Measurements from ENCODE around the gene URB2. TPM values are rescaled to one million over a fixed set of nuclear protein-coding genes. Genes with fewer than 3 reads are reported as not detected.

The URB2 gene
- total and polyA plus RNA-seq, 10 of the 15 experiments (the other 5 are each of a cell fraction or from before 2014, with no cell fraction given) = 2.7 to 24.0 (median 16.9) TPM

DNA sequence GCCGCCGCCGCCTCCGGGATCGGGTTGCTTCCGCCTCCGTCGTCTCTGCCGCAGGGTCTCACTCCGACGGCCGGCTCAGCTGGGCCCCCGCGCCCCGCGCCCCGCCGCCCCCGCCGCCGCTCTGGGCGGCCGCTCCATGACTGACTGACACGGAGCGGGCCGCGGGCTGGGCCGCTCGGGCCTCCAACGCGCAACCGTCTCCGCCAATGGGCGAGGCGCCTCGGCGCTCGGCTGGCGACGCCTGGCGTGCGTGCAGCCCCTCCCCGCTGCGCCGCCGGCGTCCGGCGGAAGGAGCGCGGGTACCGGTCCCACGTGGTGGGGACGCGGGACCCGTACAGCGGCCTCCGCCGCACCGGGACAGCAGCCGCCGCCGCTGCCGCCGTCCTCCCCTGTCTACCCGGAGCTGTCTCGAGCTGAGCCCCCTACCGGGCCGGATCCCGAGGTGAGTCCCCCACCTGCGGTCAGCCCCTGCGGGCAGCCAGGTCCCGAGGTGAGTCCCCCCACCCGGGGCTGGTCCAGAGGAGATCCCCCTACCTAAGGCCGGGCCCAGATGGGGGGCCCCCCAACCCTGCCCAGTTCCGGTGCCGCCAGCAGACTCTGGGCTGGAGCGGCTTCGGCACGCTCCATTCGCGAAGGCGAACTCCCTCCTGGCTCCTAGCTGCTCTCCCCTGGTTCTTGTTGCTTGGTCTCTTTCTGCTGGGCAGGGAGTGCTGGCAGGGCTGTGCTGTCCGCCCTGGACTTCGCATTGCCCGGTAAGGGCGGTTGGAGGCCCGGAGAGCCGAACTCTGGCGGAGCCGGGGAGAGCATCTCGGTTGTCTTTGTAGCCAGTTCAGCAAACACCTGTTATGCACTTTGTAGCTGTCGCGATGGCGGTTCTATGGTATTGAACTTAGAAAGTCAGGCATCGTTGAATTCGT lies at the start of gene URB2, which contains the start of gene TAF5L (continued):
- TF ChIP-seq SIN3A (IDR thresholded peaks at IDR 0.05; ENCODE audit: low read depth, low read length) = peak; percentile 96
- TF ChIP-seq ZNF687 (IDR thresholded peaks at IDR 0.05) = peak; percentile 46; the same call in 1 of the 2 replicates
- peak; percentile 67 for TF ChIP-seq DPF2 (IDR thresholded peaks at IDR 0.05)
- 0 out of 2 replicates have a peak, but pooled peaks have one; percentile 19 for TF ChIP-seq BACH1 (IDR thresholded peaks at IDR 0.05; ENCODE audit: borderline replicate concordance)
- TF ChIP-seq E2F4 (IDR thresholded peaks at IDR 0.05; ENCODE audit: low read depth, low read length) = peak; percentile 31; the same call in 1 of the 2 replicates
- peak; percentile 42 for TF ChIP-seq SIX5 (IDR thresholded peaks at IDR 0.05; ENCODE audit: low read depth, low read length, severe bottlenecking)
- TF ChIP-seq USF2 (IDR thresholded peaks at IDR 0.05; ENCODE audit: borderline replicate concordance, low read depth, low read length) = peak; percentile 51
- no peak for TF ChIP-seq NFYA (IDR thresholded peaks at IDR 0.05; ENCODE audit: borderline replicate concordance, low read depth, low read length)
- TF ChIP-seq, protein P1, sequence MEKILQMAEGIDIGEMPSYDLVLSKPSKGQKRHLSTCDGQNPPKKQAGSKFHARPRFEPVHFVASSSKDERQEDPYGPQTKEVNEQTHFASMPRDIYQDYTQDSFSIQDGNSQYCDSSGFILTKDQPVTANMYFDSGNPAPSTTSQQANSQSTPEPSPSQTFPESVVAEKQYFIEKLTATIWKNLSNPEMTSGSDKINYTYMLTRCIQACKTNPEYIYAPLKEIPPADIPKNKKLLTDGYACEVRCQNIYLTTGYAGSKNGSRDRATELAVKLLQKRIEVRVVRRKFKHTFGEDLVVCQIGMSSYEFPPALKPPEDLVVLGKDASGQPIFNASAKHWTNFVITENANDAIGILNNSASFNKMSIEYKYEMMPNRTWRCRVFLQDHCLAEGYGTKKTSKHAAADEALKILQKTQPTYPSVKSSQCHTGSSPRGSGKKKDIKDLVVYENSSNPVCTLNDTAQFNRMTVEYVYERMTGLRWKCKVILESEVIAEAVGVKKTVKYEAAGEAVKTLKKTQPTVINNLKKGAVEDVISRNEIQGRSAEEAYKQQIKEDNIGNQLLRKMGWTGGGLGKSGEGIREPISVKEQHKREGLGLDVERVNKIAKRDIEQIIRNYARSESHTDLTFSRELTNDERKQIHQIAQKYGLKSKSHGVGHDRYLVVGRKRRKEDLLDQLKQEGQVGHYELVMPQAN (conservative IDR thresholded peaks at IDR 0.05) = peak; percentile 98
- TF ChIP-seq TCF7 (IDR thresholded peaks at IDR 0.05; ENCODE audit: borderline replicate concordance) = no peak
- TF ChIP-seq RAD51 (IDR thresholded peaks at IDR 0.05) = no peak
- TF ChIP-seq MTA2 (IDR thresholded peaks at IDR 0.05; ENCODE audit: low read depth) = no peak
- peak; percentile 84 for TF ChIP-seq SP1 (IDR thresholded peaks at IDR 0.05; ENCODE audit: low read depth, low read length)
- no peak for TF ChIP-seq PRDM15 (CRISPR knock-in tag; IDR thresholded peaks at IDR 0.05)
- TF ChIP-seq CREB1 (IDR thresholded peaks at IDR 0.05; ENCODE audit: low read depth) = peak; percentile 52; the same call in 1 of the 2 replicates
- no peak for TF ChIP-seq MYB (IDR thresholded peaks at IDR 0.05; ENCODE audit: borderline replicate concordance, low read depth, low read length)
- peak; percentile 100 for TF ChIP-seq MXI1 (IDR thresholded peaks at IDR 0.05; ENCODE audit: low read depth, low read length)

Measured in GM12878 (cell line).